Activated T-cell treated with anti-CD3 and anti-CD28 coated beads for 1 hour (primary cell): ENCODE measurements around the gene DUSP7.

Experiments used
- DNase-seq: peaks from one replicate; pipeline ENCODE4 v3.0.0-alpha.2; 2020; ENCODE audit warnings: low read depth

The DUSP7 gene

DNA sequence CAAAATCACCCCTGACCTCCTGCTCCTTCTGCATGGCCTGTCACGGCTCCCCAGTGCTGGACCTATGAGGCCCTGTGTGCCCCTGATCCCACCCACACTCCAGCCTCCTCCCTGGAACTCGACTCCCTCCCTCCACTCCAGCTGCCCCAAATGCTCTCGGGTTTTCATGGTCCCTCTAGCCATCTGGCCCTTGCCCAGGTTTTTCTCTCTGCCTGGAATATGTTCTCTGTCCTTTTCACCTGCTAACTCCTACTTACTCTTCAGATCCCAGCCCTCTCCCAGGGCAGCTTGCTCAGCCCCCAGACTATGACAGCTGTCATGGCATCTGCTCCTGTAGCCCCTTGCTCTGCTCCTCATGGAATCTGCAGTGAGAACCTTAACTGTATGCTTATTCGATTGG is 30.3 kb downstream of the DUSP7 start:
- DNase-seq = no peak

- DNase-seq = no peak
Observed at GRCh38 chr3:52025453-52025852, 30.9 kb downstream of the DUSP7 start.

DNA sequence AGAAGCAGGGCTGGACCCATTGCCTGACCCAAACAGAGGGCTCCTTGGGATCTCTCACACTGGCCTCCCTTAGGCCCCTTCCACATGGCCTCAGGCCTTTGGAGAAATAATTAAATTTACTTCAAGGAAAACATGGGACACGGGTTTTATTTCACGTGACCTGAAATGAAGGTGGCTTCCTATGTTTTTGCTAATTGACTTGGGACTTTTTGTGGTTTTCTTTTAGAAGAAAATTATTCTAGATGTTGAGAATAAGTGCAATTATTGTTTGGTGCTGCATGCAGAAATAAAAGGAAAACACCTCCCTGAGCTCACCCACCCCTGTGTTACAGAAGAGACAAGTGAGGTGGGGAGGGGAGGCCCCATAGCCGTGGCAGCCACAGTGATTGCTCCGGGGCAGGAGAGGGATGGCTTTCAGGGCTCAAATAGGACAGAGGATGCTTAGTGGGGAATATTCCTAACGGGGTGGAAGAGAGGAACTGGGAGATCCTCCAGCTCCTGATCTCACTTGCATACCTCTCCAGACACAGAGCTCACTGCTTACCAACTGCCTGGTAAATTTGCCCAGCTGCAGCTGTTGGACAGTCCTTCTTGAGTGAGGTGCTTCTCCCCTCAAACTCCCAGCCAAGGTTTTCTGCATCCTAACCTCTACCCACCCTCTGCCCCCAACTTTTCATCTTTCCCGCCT is 31.5 kb downstream of the DUSP7 start:
- DNase-seq = no peak

- no peak for DNase-seq
Observed at GRCh38 chr3:52023860-52024764, 32.3 kb downstream of the DUSP7 start.

GRCh38 chr3:52023101-52023770 is 33.1 kb downstream of the DUSP7 start:
- DNase-seq = no peak

DNA sequence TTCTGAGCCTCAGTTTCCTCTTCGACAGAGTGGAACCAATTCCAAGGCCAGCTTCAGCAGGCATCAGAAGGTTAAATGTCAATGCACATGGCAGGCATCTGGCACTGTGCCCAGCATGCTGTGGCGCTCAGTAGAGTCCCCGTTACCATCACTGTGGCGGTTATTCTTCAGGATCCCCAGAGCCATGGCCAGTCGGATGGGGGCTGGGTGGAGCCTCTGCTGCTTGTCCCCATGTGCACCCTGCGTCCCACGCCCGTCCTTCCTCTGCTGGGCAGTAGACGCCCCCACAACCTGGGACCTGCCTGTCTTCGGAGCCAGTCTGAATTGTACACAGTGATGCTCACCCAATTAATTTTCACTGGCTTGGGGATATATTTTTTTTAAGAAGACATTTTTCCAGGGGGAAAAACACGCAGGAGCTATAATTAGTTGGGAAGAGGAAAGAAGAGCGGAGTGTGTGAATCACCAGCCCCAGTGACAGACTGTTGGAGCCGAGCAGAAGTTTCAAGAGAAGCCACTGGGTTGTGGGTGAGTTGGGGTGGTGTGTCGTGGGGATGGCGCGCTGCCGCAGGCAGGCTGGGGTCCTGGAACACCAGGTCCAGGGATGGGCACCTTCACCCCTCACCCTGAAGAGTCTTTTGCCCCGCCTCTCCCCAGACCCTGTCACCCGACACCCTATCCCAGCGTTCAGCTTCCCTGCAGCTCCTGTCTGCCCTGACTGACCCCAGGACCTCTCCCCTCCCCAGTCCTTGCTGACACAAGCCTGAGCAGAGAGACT is 33.9 kb downstream of the DUSP7 start:
- no peak for DNase-seq

- no peak for DNase-seq
Observed at GRCh38 chr3:52021489-52022268, 34.7 kb downstream of the DUSP7 start.

DNA sequence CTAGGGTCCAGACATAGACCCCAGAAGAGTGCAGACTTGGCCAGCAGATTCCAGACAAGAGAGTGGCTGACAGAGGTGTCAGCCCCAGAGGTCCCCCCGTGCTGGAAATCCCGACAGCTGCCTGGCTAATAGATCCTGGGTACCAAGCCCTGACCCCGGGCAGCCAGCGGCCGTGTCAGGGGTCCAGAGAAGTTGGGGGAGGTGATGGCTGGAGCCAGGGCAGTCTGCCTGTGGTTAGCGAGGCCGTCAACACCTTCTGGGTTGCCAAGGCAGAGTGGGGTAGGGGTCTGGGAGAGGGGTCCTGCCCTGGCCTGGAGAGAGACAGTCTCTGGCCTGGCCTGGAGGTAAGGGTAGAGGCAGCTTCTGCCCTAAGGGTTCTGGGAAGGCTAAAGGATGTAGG is 35.6 kb downstream of the DUSP7 start:
- no peak for DNase-seq

- no peak for DNase-seq
Observed at GRCh38 chr3:52019352-52020080, 36.9 kb downstream of the DUSP7 start.

DNA sequence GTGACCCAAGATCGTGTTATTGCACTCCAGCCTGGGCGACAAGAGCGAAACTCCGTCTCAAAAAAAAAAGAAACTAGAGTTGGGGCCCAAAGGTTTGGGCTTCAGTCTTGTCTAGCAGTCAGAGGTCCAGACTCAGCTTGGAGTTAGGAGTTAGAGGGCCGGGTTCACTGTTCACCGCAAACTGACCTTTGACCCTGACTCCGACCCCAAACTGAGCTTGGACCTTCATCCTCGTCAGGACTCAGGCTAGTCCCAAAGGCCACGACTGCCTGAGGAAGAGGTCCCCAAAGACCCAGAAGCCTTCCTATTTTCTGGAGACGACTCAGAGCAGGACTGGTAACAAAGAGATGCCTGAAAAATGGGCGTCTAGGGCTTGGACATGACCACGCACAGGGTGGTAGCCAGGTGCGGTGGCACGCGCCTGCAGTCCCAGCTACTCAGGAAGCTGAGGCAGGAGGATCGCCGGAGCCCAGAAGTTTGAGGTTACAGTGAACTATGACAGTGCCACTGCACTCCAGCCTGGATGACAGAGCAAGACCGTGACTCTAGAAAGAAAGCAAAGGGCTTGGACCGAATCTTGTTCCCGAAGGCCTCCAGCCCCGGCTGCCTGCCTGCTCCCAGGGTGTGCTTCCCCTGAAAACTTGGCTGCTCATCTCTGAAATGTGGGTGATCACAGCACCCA is 37.9 kb downstream of the DUSP7 start:
- DNase-seq = no peak

GRCh38 chr3:52017586-52017985 is 38.8 kb downstream of the DUSP7 start:
- no peak for DNase-seq

DNA sequence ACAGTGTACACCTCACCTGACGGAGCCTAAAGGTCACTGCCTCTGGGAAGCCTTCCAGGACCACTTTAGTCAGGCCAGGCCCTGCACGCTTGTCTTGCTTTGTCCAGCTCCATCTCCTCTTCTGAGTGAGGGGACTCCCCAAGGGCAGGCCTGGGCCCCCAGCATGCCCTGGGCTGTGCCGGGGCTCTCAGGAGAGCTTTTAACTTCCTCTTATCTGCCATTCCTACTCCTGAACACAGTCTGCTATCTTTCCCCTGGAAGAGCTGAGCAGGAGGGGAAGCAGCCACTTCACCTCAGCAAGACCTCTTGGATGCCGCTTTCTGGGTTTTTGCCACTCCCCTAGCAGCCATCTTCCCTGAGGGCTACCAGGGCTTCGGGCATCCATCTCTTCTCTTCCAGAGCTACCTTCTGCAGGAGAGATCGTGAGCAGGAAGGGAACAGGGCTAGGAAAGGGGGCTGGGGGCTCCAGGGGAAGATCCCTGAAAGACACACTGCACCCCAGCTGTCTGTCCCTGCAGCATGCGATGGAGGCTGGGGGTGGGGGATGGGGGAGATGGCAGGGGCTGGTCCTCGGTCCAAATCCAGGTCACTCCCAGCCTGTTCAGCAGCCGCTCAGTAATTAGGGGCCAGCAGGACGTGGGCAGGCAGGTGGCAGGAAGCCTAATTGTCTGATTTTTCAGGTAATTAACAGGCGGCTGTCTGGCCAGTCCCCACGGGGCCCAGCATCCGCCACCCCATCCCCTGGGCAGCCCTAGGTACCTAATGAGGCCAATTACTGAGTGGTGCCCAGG is 40.7 kb downstream of the DUSP7 start:
- no peak for DNase-seq

DNA sequence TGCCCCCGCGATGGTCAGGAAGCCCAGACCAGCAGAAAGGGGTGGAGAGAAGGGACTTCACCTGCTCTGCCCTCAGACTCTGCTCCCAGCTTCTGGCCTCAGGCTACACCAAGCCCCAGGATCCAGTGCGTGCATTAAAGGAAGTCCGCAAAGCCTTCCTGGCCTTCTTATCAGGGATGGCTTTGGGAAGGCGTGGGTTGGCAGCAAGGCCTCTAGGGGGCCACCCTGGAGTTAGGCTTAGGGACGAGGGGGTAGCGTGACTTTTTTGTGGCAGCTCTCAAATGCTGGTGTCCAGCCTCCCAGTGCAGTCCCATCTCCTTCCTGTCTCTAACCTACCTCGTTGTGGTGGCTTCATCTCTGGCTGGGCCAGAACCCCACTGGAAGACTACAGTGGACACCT is 41.8 kb downstream of the DUSP7 start:
- DNase-seq = no peak

DNA sequence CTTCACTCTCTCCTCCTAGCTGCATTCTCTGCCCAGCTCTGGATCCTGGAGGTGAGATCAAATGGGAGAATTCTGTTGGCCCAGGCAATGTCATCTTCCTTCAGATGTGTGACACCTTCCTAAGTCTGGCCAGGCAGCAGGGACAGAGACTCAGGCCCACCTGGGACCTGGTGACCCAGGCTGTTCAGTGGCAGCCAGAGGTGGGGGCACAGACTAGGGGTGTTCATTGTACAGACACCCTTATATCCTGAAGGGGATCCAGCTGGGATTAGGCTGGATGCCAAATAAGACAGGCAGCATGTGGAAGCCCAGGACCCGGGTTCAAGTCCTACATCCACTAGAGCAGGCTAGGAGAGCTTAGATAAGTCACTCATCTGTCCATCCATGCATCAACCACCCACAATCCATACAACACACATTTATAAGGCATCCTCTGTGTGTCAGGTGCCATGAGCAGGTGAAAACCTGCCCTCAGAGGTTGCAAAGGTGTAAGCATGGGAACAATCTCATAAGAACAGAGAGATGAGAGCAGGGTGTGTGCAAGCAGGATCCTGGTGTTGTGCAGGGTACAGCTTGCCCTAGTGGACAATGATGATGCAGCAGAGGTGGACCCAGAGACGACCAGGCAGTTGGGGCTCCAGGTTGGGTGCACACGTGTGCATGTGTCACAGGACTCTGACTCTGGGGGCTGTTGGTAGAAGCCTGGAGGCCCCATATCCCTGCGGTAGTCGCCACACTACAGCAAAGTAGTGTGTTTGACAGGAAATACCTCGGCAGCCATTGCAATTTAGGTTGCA is 42.4 kb downstream of the DUSP7 start:
- DNase-seq = no peak

DNA sequence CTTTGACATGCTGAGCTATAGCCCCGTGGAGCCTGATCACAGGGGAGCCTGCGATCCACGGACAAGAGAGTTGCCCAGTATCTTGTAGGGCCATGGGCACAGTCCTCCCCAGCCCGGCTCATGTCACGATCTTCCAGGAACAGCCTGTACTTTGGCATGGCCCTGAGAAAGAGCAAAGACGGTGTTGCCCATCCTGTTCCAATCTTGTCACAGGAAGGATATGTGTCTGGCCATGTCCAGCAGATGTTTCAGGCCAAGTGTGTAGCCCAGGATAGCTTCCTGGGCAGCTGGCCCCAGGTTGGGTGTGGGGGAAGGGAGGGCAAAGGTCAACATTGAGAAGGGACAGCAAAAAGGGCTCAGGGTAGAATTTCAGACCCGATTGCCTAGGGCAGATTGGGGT is 43.7 kb downstream of the DUSP7 start:
- DNase-seq = no peak

GRCh38 chr3:52010431-52010830 is 45.9 kb downstream of the DUSP7 start:
- no peak for DNase-seq

GRCh38 chr3:52007291-52007690 is 49.1 kb downstream of the DUSP7 start:
- DNase-seq = no peak

DNA sequence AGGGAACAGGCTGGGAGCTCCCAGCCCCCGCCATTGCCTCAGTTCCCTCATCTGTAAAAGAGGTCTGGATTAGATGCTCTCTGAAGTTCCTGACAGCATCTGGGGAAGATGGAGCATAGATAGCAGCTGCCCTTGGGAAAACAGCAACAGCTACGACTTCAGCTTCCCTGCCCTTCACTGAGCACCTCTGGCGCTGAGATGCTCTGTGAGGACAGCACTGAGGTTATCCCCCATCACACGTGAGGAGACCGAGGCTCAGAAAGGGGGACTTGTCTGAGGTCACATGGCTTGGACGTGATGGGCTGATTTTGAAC is 49.6 kb downstream of the DUSP7 start:
- DNase-seq = no peak
